Breast epithelium (tissue), 3 donors: ENCODE data around the gene VSTM2B.

Source experiments
- CTCF ChIP-seq, 3 donors: fragments of 450-650 bp; IDR thresholded peaks; one replicate each; pipeline ENCODE4 v1.5.1; 2016 to 2017; ENCODE audit warnings: antibody characterized with exemption in 3 of 3, mild to moderate bottlenecking in 3 of 3, moderate library complexity in 3 of 3
- POLR2A ChIP-seq: fragments of 450-650 bp; IDR thresholded peaks from one replicate; pipeline ENCODE4 v1.6.1; 2016; ENCODE audit warnings: antibody characterized with exemption, mild to moderate bottlenecking, moderate library complexity
- POLR2AphosphoS5 ChIP-seq, 3 donors: sonication (generic); formaldehyde crosslinking; IDR thresholded peaks; one replicate each; pipeline ENCODE4 v1.6.1; 2017; ENCODE audit warnings: antibody characterized with exemption in 3 of 3

DNA sequence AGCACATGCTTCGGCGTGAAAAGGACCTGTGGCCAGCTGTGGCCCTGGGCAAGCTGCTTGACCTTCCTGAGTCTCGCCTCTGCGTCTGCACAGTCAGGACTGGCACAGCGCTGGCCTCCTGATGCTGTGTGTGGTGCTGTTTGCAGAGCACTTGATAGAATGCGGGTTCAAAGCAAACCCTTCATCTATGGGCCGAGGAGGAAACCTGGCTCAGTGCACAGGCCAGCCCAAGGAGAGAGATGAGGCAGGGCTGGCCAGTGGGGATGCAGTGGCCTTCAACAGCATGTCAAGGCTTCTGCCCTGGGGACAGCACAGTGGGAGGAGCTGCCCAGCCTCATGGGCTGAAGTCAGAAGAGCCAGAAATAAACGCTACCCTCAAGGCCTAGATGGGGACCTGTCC is 21.3 kb upstream of the VSTM2B start:
- no peak for TF ChIP-seq POLR2A
- no peak for TF ChIP-seq CTCF (IDR thresholded peaks at IDR 0.05)
- no peak for TF ChIP-seq POLR2AphosphoS5 (IDR thresholded peaks at IDR 0.05)
